Activated effector memory CD4-positive, alpha-beta T cell treated with anti-CD3 and anti-CD28 coated beads, Interleukin-2, amount 50 U/mL, for 16 hours (primary cell): Measurements from ENCODE around the gene ACTN3.
"Not testable (repeated sequence)": the region's sequence is repeated elsewhere in the genome, so short reads cannot be mapped to it uniquely, and the experiment has no call there.

ENCODE experiments used
- DNase-seq: peaks from one replicate; pipeline ENCODE4 v3.0.0-alpha.2; 2020

Gene ACTN3

GRCh38 chr11:66567787-66568123 is 21.1 kb downstream of the ACTN3 start:
- no peak for DNase-seq

GRCh38 chr11:66568124-66568916 is 21.6 kb downstream of the ACTN3 start, which contains the start of gene CTSF:
Gene CTSF, minus strand, starts transcription at chr11:66568606. Its CDS starts 120 bp downstream, at chr11:66568486.
- peak; percentile 89 for DNase-seq

GRCh38 chr11:66569076-66569475 is 22.4 kb downstream of the ACTN3 start:
- no peak for DNase-seq

GRCh38 chr11:66570079-66570849 is 23.6 kb downstream of the ACTN3 start:
- no peak for DNase-seq

GRCh38 chr11:66570850-66571180 is 24.1 kb downstream of the ACTN3 start:
- DNase-seq = no peak

GRCh38 chr11:66579017-66579606 is 32.4 kb downstream of the ACTN3 start:
- peak; percentile 92 for DNase-seq

- DNase-seq = no peak
Measured at GRCh38 chr11:66580803-66581202, 34.1 kb downstream of the ACTN3 start.

- no peak for DNase-seq
Measured at GRCh38 chr11:66581261-66581660, 34.6 kb downstream of the ACTN3 start.

- DNase-seq = not testable (repeated sequence)
Measured at GRCh38 chr11:66582565-66583147, 36.0 kb downstream of the ACTN3 start.

- not testable (repeated sequence) for DNase-seq
Measured at GRCh38 chr11:66585447-66585846, 38.7 kb downstream of the ACTN3 start.

- no peak for DNase-seq
Measured at GRCh38 chr11:66586136-66586535, 39.4 kb downstream of the ACTN3 start.

GRCh38 chr11:66589315-66589714 is 42.6 kb downstream of the ACTN3 start:
- DNase-seq = not testable (repeated sequence)

GRCh38 chr11:66589996-66590675 is 43.4 kb downstream of the ACTN3 start:
- DNase-seq = no peak

- no peak for DNase-seq
Measured at GRCh38 chr11:66591175-66591574, 44.5 kb downstream of the ACTN3 start.

GRCh38 chr11:66592457-66593302 is 46.0 kb downstream of the ACTN3 start, which contains the start of the genes CCDC87 and CCS:
Gene CCDC87, minus strand, starts transcription at chr11:66593063. Its CDS starts 48 bp downstream, at chr11:66593015.
Gene CCS, plus strand, starts transcription at chr11:66593185. Its CDS starts 77 bp downstream, at chr11:66593262.
- DNase-seq = peak; percentile 100

GRCh38 chr11:66593303-66593635 is 46.6 kb downstream of the ACTN3 start:
- no peak for DNase-seq

- no peak for DNase-seq
Measured at GRCh38 chr11:66593650-66594049, 46.9 kb downstream of the ACTN3 start.

GRCh38 chr11:66595245-66595904 is 48.7 kb downstream of the ACTN3 start:
- DNase-seq = no peak

GRCh38 chr11:66598993-66599392 is 52.3 kb downstream of the ACTN3 start:
- no peak for DNase-seq

GRCh38 chr11:66600219-66600618 is 53.5 kb downstream of the ACTN3 start:
- no peak for DNase-seq

GRCh38 chr11:66600631-66601233 is 54.0 kb downstream of the ACTN3 start:
- DNase-seq = no peak
